Measurements from ENCODE around the gene AKR1C8.
"Not testable (repeated sequence)": the region's sequence is repeated elsewhere in the genome, so short reads cannot be mapped to it uniquely, and the experiment has no call there.

The AKR1C8 gene

DNA sequence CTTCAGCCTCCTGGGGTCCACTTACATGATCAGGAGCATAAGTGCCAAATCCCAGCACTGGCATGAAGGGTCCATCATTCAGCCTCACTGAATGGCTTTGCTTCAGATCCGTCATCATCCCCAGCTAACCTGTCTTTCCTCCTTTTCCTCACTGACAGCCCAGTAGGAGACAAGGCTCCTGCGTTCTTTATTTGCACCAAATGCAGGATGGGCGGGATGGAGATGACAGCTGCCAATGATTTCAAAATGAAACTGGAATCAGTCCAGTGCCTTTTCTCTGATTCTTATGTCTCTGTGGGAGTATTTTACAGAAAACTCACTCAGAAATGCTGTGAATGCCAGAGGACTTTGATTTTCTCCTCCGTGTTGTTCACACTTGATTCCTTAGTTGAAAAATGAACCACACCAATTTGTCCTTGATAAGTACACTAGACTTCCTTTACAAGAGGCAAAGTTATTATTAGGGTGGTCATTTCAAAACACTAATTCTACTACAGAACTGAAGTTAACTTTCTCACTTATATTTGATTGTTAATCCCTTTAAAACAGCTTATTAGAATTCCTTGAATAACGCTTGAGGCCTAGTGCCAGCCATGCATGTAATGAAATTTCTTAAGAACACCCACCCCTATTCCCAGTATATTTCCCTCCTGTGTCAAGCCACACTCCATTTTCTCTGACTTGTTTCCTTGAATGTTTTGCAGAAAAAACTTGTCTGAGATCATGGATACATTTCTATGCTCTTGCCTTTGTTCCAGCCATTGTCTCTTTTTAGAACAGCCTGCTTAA is at the start of gene AKR1C8:
AKR1C8 (minus strand) TSS at position 164 of the 789 bp plus-strand sequence; CDS start at position 118, 46 bp downstream.
- DNase-seq, result no peak

- no peak for DNase-seq
Measured at GRCh38 chr10:5234106-5234860, 49.3 kb upstream of the AKR1C8 start.

DNA sequence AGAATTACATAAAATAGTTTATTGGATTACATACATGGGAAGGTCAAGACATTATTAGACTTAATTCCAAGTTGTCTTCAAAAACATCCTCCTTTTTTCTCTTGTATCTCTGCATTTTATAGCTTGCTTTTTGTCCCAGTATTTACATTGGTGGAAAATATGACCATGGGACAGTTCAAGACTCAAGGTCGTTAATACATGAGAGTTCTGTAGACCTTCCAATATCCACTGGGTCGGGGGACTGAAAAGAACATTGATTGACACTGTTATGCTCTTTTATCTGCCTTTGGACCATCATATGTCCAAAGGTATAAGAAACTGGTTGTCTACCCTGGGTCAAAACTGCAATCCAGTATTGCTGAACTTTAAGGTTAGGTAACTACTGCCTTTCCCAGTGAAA is 48.4 kb upstream of the AKR1C8 start:
- DNase-seq, result no peak

GRCh38 chr10:5229019-5229418 is 44.1 kb upstream of the AKR1C8 start:
- no peak for DNase-seq

DNA sequence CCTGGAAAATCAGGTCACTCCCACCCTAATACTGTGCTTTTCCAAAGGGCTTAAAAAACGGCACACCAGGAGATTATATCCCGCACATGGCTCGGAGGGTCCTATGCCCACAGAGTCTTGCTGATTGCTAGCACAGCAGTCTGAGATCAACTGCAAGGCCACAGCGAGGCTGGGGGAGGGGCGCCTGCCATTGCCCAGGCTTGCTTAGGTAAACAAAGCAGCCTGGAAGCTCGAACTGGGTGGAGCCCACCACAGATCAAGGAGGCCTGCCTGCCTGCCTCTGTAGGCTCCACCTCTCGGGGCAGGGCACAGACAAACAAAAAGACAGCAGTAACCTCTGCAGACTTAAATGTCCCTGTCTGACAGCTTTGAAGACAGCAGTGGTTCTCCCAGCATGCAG is 38.0 kb upstream of the AKR1C8 start:
- not testable (repeated sequence) for DNase-seq

DNA sequence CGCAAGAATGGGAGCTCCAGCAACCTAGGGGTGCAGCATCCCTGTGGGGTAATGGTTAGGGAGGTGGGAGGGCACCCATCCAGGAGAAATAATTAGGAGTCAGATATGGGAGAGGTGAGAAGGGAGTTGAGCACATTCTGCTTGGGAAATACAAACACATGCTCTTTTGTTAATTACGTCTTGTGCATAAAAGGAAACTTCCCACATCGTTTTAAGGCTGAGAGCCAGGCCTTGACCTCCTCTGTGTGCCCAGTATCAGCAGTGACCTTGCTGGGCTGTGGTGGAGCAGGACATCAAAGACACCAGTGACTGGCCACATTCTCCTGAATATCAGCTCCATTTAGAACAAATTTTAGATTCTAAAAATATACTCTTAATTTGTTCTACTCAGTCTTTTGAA is 34.3 kb upstream of the AKR1C8 start:
- DNase-seq, result no peak

DNA sequence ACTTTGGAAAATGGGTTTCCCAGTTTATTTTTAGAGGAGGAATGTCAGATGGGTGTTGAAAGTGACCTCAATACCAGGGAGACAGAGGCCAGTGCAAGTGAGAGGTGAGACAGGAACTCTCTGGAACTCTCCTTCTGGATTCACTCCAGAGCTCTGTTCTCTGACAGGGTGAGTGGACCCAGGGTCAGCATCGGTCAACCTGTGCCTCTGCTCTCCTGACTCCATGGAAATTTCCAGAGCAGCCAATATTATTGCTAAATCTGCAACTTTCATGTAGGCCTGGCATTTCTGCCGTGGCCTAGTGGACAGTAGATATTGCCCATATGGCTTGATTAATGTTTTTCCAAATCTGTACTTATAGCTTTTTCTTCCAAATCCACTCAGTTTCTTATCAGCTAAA is 31.9 kb upstream of the AKR1C8 start:
- DNase-seq, result no peak

GRCh38 chr10:5211696-5212536 is 27.0 kb upstream of the AKR1C8 start:
- no peak for DNase-seq

GRCh38 chr10:5210261-5210660 is 25.3 kb upstream of the AKR1C8 start:
- DNase-seq, result not testable (repeated sequence)

DNA sequence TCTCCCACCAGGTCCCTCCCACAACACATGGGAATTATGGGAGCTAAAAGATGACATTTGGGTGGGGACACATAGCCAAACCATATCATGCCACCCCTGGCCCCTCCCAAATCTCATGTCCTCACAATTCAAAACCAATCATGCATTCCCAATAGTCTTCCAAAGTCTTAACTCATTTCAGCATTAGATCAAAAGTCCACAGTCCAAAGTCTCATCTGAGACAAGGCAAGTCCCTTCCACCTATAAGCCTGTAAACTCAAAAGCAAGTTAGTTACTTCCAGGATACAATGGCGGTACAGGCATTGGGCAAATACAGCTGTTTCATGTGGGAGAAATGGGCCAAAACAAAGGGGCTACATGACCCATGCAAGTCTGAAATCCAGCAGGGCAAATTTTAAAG is 24.8 kb upstream of the AKR1C8 start:
- not testable (repeated sequence) for DNase-seq

DNA sequence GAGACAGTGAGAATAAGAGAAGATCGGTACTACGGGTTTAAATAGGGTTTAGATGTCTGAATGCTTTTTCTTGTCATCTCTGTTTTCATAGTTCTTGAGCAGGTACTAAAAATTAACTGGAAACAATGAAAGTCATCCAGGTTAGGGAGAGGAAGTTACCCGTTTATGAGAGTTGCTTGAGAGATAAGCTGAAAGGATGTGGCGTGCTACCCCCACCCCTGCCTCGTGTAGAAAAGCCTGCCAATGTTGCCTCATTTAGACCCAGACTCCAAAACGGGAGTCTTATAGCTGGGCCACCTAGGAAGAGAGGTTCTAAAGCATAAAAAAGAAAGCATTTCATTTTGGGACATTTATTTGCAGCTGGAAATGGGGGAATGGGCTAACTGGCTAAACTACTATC is 21.8 kb upstream of the AKR1C8 start:
- DNase-seq, result no peak

- no peak for DNase-seq
Measured at GRCh38 chr10:5199398-5199797, 14.4 kb upstream of the AKR1C8 start.

- no peak for DNase-seq
Measured at GRCh38 chr10:5198386-5198785, 13.4 kb upstream of the AKR1C8 start.

DNA sequence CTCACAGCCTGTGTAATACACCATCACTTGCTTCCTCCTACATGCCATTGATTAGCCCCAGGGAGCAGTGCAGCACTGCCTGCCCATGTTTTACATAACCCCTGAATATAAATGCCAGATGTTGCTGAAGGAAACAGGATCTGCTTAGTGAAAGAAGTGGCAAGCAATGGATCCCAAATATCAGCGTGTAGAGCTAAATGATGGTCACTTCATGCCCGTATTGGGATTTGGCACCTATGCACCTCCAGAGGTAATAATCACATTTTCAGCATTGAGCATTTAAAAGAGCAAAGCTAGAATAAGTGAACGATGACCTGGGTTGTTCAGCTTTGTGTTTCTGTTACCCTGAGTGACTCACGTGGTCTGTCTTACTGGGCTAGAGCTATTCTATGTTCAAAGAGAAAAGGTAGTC is 11.8 kb upstream of the AKR1C8 start, which contains the start of gene AKR1C4:
AKR1C4 (plus strand) TSS at position 136 of the 412 bp plus-strand sequence; CDS start at position 167, 31 bp downstream.
- no peak for DNase-seq

DNA sequence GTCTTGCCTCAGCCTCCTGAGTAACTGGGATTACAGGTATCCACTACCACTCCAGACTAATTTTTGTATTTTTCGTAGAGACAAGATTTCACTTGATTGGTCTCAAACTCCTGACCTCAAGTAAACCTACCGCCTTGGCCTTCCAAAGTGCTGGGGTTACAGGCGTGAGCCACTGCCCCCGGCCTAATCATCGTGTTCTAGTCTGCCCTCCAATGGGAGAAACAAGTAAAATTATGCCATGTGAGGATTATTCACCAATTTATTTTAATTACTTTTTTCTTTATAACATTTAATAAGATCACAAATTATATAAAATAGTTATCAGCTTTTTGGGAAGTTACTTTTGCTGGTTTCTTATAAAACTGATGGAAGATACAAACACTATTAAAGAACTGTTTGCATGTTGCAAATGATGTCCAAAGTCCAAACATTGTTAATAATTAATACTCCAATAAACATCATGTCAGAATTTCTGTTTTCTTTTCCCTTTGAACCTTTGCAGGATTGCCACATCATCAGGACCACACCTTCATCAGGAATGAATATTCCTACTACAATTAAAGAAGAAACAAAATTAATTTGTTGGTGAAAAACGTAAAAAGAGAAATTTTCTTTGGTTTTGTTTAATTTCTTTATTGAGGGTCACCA is 10.9 kb upstream of the AKR1C8 start:
- no peak for DNase-seq

DNA sequence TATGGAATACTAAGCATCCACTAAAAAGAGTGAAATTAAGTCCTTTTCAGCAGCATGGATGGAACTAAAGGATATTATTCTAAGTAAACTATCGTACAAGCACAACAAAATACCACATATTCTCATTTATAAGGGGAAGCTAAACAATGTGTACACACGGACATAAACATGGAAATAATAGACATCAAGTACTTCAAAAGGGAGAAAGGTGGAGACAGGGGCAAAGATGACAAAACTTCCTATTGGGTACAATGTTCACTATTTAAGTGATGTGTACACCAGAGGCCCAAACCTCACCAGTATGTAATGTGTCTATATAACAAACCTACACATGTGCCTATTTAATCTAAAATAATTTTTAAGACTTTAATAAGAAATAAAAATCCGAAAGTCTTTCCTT is 9.5 kb upstream of the AKR1C8 start:
- no peak for DNase-seq

DNA sequence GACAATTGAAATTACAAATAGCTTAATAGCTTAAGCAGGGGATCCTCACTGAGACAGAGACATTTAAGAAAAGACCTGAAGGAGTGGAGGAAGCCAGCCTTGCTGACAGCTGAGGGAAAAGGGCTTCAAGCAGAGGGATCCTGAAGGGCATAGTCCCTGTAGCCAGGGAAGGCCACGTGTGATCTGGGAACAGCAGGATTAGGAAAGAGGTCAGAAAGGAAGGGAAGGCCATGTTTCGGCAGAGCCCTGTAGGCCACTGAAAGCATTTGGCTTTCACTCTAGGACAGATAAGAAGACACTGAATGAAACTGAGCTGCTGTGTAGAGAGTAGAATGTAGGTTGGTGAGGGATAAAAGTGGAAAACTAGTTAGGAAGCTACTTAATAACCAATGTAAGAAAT is 3.4 kb upstream of the AKR1C8 start:
- no peak for DNase-seq

DNA sequence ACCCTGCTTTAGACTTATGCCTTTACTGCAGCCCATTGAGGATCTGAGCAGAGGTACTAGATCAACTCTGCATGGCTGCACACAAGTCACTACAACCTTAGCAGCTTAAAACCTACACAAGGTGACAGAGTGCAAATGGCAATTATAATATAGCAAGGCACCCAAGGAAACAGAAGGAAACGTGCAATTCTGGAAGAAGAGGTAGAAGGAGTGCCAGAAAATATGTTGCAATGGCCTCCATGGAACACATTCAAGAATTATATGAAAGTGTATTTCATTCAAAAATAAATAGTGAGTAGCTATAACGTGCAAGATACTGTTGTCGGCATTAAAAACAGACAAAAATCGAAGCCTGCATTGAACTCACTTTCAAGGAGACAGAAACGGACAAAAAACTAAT is 2.9 kb upstream of the AKR1C8 start:
- DNase-seq, result no peak

- no peak for DNase-seq
Measured at GRCh38 chr10:5183923-5184322, 1.0 kb downstream of the AKR1C8 start.

DNA sequence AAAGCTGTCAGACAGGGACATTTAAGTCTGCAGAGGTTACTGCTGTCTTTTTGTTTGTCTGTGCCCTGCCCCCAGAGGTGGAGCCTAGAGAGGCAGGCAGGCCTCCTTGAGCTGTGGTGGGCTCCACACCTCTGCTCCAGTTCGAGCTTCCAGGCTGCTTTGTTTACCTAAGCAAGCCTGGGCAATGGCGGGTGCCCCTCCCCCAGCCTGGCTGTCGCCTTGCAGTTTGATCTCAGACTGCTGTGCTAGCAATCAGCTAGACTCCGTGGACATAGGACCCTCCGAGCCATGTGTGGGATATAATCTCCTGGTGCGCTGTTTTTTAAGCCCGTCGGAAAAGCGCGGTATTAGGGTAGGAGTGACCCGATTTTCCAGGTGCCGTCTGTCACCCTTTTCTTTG is 4.4 kb downstream of the AKR1C8 start:
- not testable (repeated sequence) for DNase-seq

DNA sequence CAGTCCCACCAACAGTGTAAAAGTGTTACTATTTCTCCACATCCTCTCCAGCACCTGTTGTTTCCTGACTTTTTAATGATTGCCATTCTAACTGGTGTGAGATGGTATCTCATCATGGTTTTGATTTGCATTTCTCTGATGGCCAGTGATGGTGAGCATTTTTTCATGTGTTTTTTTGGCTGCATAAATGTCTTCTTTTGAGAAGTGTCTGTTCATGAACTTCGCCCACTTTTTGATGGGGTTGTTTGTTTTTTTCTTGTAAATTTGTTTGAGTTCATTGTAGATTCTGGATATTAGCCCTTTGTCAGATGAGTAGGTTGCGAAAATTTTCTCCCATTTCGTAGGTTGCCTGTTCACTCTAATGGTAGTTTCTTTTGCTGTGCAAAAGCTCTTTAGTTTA is 9.4 kb downstream of the AKR1C8 start:
- DNase-seq, result not testable (repeated sequence)

DNA sequence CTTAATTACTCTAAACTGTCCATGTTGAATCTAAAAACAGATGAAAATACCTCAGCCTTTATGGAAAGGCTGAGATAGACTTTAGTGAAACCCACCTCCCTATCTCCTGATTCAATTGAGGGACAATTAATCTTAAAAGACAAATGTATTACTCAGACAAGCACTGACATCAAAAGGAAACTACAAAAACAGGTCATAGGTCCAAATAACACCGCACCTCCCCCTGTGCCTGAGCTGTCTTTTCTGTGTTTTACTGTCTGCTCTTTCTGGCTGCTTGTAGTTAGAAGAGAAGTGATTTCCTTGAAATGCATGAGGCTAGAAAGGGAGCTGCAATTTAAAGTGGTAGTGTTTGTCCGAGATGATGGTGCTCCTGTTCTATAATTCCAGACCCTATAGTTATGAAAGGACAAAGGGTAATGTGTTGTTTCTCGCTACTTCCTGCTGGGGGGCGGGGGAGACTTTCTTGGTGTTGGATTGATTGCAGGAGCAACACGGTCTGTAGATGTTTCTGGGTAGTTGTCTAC is 16.0 kb downstream of the AKR1C8 start:
- DNase-seq, result no peak
